ENCODE measurements around the gene P2RY8. TPM values are rescaled to one million over a fixed set of nuclear protein-coding genes. Genes with fewer than 3 reads are reported as not detected.
"Not testable (repeated sequence)": the region's sequence is repeated elsewhere in the genome, so short reads cannot be mapped to it uniquely, and the experiment has no call there.

Gene P2RY8
- total RNA-seq, 2 experiments from 2014 or later: 139 TPM

DNA sequence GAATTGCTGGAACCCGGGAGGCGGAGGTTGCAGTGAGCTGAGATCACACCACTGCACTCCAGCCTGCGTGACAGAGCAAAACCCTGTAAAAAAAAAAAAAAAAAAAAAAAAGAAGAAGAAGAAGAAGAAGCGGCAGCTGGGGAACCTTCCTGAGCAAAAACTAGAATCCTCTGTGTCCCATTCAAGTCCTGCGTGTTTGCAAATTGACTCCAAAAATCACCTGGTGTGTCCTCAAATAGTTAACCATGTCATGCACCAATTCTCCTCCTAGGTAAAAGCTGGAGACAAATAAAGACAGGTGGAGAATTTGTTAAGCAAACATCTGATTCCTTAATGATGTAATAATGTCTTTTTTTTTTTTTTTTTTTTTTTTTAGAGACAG, 52.4 kb downstream of the P2RY8 start:
- Mint-ChIP-seq H3K4me3 (no peak overlapping the region), H3K4me1 (ENCODE audit: low read depth) (peaks cover 43% of the 10 kb centered on the region), H3K27ac (peak overlapping the region; percentile 95), H3K9me3 (peaks cover under 1% of the 10 kb centered on the region), H3K36me3 (ENCODE audit: low read depth) (peaks cover 83% of the 10 kb centered on the region), H3K27me3 (no peaks in the 10 kb centered on the region)
- H3K36me3 ChIP-seq (ENCODE audit: insufficient read depth, low read length): peaks cover 61% of the 10 kb centered on the region
- no peak overlapping the region for H3K4me3 ChIP-seq (ENCODE audit: low read length)
- ATAC-seq (ENCODE audit: poor library complexity) (no peak), DNase-seq (peak in 1 of 14 experiments; percentile 0)
- POLR2A ChIA-PET: no interaction called here
- TF ChIP-seq, protein P1, sequence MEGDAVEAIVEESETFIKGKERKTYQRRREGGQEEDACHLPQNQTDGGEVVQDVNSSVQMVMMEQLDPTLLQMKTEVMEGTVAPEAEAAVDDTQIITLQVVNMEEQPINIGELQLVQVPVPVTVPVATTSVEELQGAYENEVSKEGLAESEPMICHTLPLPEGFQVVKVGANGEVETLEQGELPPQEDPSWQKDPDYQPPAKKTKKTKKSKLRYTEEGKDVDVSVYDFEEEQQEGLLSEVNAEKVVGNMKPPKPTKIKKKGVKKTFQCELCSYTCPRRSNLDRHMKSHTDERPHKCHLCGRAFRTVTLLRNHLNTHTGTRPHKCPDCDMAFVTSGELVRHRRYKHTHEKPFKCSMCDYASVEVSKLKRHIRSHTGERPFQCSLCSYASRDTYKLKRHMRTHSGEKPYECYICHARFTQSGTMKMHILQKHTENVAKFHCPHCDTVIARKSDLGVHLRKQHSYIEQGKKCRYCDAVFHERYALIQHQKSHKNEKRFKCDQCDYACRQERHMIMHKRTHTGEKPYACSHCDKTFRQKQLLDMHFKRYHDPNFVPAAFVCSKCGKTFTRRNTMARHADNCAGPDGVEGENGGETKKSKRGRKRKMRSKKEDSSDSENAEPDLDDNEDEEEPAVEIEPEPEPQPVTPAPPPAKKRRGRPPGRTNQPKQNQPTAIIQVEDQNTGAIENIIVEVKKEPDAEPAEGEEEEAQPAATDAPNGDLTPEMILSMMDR (IDR thresholded peaks at IDR 0.05): no peak
- H3K9me3 ChIP-seq (ENCODE audit: control insufficient read depth in 1 of 2, insufficient read depth in 1 of 2, low read length in 2 of 2): no peaks in the 10 kb centered on the region
- intact Hi-C loops (cut with DNase I, micrococcal nuclease): loop anchor here (1.0 to 5.0 kb wide), 2 partner anchors 12 to 53 kb away; partner anchors contain the start of gene P2RY8 (in 1 of the 2)
- no peak overlapping the region for H3K27ac ChIP-seq (ENCODE audit: low read depth in 1 of 2, low read length in 2 of 2)
- peaks cover 43% of the 10 kb centered on the region for H3K4me1 ChIP-seq (ENCODE audit: insufficient read depth, low read length)
- no peaks in the 10 kb centered on the region for H3K27me3 ChIP-seq (ENCODE audit: control insufficient read depth in 1 of 2, insufficient read depth in 2 of 2, low read length in 2 of 2)
- CTCF ChIA-PET: no interaction called here

DNA sequence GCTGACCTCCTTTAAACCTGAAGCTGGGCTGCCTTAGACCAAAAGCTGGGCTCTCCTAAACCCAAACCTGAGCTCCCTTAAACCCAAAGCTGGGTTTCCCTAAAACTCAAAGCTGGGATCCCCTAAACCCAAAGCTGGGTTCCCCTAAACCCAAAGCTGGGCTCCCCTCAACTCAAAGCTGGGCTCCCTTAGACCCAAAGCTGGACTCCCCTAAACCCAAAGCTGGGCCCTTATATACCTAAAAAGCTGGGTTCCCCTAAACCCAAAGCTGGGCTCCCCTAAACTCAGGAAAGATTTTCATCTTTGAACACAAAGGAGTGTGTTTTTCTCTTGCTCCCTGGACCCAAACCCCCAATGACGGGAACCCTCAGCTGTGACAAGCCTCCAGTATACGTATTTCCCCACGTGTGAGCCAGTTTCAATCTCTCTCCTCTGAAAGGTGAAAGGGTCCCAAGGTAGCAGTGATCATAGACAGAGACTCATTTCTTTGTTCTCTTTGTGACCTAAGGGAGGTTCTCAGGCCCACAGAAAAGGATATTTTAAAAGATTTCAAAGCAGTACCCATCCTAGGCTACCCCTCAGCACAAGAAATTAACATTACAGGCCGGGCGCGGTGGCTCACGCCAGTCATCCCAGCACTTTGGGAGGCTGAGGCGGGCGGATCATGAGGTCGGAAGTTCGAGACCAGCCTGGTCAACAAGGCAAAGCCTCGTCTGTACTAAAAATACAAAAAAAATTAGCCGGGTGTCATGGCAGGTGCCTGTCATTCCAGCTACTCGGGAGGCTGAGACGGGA, 52.9 kb downstream of the P2RY8 start:
- H3K27ac Mint-ChIP-seq: peak overlapping the region; percentile 95
- ChIA-PET POLR2A (no interaction called here), CTCF (no interaction called here)
- Histone ChIP-seq H3K36me3 (ENCODE audit: insufficient read depth, low read length) (peaks cover 61% of the 10 kb centered on the region), H3K4me1 (ENCODE audit: insufficient read depth, low read length) (peaks cover 43% of the 10 kb centered on the region), H3K27me3 (ENCODE audit: control insufficient read depth in 1 of 2, insufficient read depth in 2 of 2, low read length in 2 of 2) (no peaks in the 10 kb centered on the region), H3K27ac (ENCODE audit: low read depth in 1 of 2, low read length in 2 of 2) (peak overlapping the region; percentile 27 to 66), H3K9me3 (ENCODE audit: control insufficient read depth in 1 of 2, insufficient read depth in 1 of 2, low read length in 2 of 2) (no peaks in the 10 kb centered on the region), H3K4me3 (ENCODE audit: low read length) (no peak overlapping the region)
- TF ChIP-seq, protein P1 (IDR thresholded peaks at IDR 0.05): no peak
- intact Hi-C loops (cut with DNase I, micrococcal nuclease): loop anchor here (2.0 to 5.0 kb wide), 2 partner anchors 17 to 53 kb away; partner anchors contain the start of gene P2RY8 (in 1 of the 2)
- H3K36me3 Mint-ChIP-seq (ENCODE audit: low read depth): peaks cover 84% of the 10 kb centered on the region
- ATAC-seq (ENCODE audit: poor library complexity) (no peak), DNase-seq (peak in 2 of 14 experiments; percentile 3 to 19)
- peaks cover 2% of the 10 kb centered on the region for H3K9me3 Mint-ChIP-seq
- peak overlapping the region; percentile 11 for H3K4me3 Mint-ChIP-seq
- no peaks in the 10 kb centered on the region for H3K27me3 Mint-ChIP-seq
- peaks cover 48% of the 10 kb centered on the region for H3K4me1 Mint-ChIP-seq (ENCODE audit: low read depth)

DNA sequence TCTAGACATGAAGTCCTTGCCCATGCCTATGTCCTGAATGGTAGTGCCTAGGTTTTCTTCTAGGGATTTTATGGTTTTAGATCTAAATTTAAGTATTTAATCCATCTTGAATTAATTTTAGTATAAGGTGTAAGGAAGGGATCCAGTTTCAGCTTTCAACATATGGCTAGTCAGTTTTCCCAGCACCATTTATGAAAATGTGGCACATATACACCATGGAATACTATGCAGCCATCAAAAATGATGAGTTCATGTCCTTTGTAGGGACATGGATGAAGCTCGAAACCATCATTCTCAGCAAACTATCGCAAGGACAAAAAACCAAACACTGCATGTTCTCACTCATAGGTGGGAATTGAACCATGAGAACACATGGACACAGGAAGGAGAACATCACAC, 54.5 kb downstream of the P2RY8 start:
- H3K9me3 Mint-ChIP-seq; ATAC-seq (ENCODE audit: poor library complexity); POLR2A ChIA-PET; H3K27me3 ChIP-seq (ENCODE audit: control insufficient read depth in 1 of 2, insufficient read depth in 2 of 2, low read length in 2 of 2); H3K27me3 Mint-ChIP-seq; DNase-seq; H3K9me3 ChIP-seq (ENCODE audit: control insufficient read depth in 1 of 2, insufficient read depth in 1 of 2, low read length in 2 of 2); CTCF ChIA-PET: not testable (repeated sequence)
- intact Hi-C loops (cut with DNase I, micrococcal nuclease): loop anchor here (1.0 to 5.0 kb wide), 3 partner anchors 10 to 55 kb away; partner anchors contain the start of gene P2RY8 (in 1 of the 2)
- H3K4me1 ChIP-seq (ENCODE audit: insufficient read depth, low read length): peaks cover 55% of the 10 kb centered on the region
- peak overlapping the region; percentile 59 to 76 for H3K27ac ChIP-seq (ENCODE audit: low read depth in 1 of 2, low read length in 2 of 2)
- peaks cover 58% of the 10 kb centered on the region for H3K36me3 ChIP-seq (ENCODE audit: insufficient read depth, low read length)
- H3K36me3 Mint-ChIP-seq (ENCODE audit: low read depth): peaks cover 83% of the 10 kb centered on the region
- peak overlapping the region; percentile 95 for H3K27ac Mint-ChIP-seq
- peaks cover 61% of the 10 kb centered on the region for H3K4me1 Mint-ChIP-seq (ENCODE audit: low read depth)
- peak overlapping the region; percentile 27 for H3K4me3 ChIP-seq (ENCODE audit: low read length)
- peak overlapping the region; percentile 73 for H3K4me3 Mint-ChIP-seq
